KMS-11 (cell line): ENCODE measurements around the gene RPP38.

Experiments used
- H2AFZ ChIP-seq: fragments of 200-600 bp; sonication (generic); 2 replicates; pipeline ENCODE4 v1.6.1; 2016; ENCODE audit warnings: antibody characterized with exemption, mixed run types, low read depth
- H3K27ac ChIP-seq: fragments of 200-600 bp; sonication (generic); 2 replicates; pipeline ENCODE4 v1.6.1; 2016; ENCODE audit warnings: mild to moderate bottlenecking, mixed run types
- H3K27me3 ChIP-seq: fragments of 200-600 bp; sonication (generic); 2 replicates; pipeline ENCODE4 v1.6.1; 2017; ENCODE audit warnings: mild to moderate bottlenecking, low read depth, mixed run types, moderate library complexity; ENCODE audit not compliant: insufficient read depth
- H3K36me3 ChIP-seq: fragments of 200-600 bp; sonication (generic); 2 replicates; pipeline ENCODE4 v1.6.1; 2017; ENCODE audit warnings: mild to moderate bottlenecking, mixed run types; ENCODE audit not compliant: insufficient read depth
- H3K4me1 ChIP-seq: fragments of 200-600 bp; sonication (generic); 2 replicates; pipeline ENCODE4 v1.6.1; 2016; ENCODE audit warnings: mild to moderate bottlenecking, low read depth, mixed run types; ENCODE audit not compliant: poor library complexity, severe bottlenecking
- H3K4me2 ChIP-seq: fragments of 200-600 bp; sonication (generic); 2 replicates; pipeline ENCODE4 v1.7.0; 2016; ENCODE audit warnings: mild to moderate bottlenecking, mixed run types
- H3K4me3 ChIP-seq: fragments of 200-600 bp; sonication (generic); IDR thresholded peaks from 2 replicates; pipeline ENCODE4 v1.6.1; 2017; ENCODE audit warnings: low read depth, low read length, mixed read lengths; ENCODE audit not compliant: insufficient read depth
- H3K79me2 ChIP-seq: fragments of 200-600 bp; sonication (generic); 2 replicates; pipeline ENCODE4 v1.6.1; 2016; ENCODE audit warnings: low read depth, mixed run types; ENCODE audit not compliant: insufficient read depth
- H3K9ac ChIP-seq: fragments of 200-600 bp; sonication (generic); 2 replicates; pipeline ENCODE4 v1.6.1; 2016; ENCODE audit warnings: mild to moderate bottlenecking, mixed run types
- H4K20me1 ChIP-seq: fragments of 200-600 bp; sonication (generic); 2 replicates; pipeline ENCODE4 v1.6.1; 2016; ENCODE audit warnings: mild to moderate bottlenecking, mixed run types; ENCODE audit not compliant: insufficient read depth
- TF ChIP-seq, protein P1 (sequence below): fragments of 200-600 bp; sonication (generic); conservative IDR thresholded peaks from 2 replicates; pipeline ENCODE4 v1.6.1; 2017; ENCODE audit warnings: low read depth, mild to moderate bottlenecking, antibody characterized with exemption, low read length, moderate library complexity, mixed read lengths

RPP38 gene

DNA sequence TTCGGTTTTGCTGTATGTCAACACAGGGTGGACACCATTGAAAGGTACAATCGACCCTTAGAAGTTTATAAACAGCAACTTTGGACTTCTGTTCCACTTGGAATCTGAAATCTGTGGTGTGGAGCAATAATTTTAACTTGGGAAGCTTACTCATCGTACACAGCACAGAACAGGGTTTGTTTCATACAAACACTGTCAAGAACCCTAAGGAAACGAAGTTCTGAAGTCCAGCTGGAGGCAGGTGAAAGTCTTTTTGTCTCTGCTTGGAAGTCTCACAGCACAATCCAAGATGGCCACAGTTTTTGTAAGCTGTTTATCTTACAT, 39.8 kb downstream of the RPP38 start:
- no peaks in the 10 kb centered on the region for H4K20me1 ChIP-seq
- no peak overlapping the region for H2AFZ ChIP-seq
- no peaks in the 10 kb centered on the region for H3K4me1 ChIP-seq
- no peak overlapping the region for H3K4me3 ChIP-seq
- no peak overlapping the region for H3K9ac ChIP-seq
- H3K79me2 ChIP-seq, result no peaks in the 10 kb centered on the region
- H3K27me3 ChIP-seq, result no peaks in the 10 kb centered on the region
- TF ChIP-seq, protein P1, sequence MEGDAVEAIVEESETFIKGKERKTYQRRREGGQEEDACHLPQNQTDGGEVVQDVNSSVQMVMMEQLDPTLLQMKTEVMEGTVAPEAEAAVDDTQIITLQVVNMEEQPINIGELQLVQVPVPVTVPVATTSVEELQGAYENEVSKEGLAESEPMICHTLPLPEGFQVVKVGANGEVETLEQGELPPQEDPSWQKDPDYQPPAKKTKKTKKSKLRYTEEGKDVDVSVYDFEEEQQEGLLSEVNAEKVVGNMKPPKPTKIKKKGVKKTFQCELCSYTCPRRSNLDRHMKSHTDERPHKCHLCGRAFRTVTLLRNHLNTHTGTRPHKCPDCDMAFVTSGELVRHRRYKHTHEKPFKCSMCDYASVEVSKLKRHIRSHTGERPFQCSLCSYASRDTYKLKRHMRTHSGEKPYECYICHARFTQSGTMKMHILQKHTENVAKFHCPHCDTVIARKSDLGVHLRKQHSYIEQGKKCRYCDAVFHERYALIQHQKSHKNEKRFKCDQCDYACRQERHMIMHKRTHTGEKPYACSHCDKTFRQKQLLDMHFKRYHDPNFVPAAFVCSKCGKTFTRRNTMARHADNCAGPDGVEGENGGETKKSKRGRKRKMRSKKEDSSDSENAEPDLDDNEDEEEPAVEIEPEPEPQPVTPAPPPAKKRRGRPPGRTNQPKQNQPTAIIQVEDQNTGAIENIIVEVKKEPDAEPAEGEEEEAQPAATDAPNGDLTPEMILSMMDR, result no peak
- H3K36me3 ChIP-seq, result no peaks in the 10 kb centered on the region
- H3K4me2 ChIP-seq, result no peak overlapping the region
- no peak overlapping the region for H3K27ac ChIP-seq

DNA sequence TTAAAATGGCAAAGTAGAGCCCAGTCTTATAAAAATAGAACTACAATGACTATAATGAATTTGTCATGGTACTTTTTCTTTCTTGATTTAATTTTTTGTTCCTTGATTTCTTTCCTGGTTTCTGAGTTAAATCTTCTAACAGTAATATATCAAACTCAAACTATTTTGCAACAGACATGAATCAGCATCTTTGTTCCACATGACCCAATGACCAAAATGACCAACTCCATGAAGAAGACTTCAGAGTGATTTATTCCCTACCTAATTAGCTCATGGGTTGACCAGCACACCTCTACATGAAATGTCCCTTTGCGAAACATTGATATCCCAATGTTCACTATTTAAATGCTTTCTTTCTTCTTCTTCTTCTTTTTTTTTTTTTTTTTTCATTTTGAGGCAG, 40.5 kb downstream of the RPP38 start:
- no peaks in the 10 kb centered on the region for H3K79me2 ChIP-seq
- H3K4me2 ChIP-seq, result no peak overlapping the region
- H3K27me3 ChIP-seq, result no peaks in the 10 kb centered on the region
- no peaks in the 10 kb centered on the region for H4K20me1 ChIP-seq
- H3K36me3 ChIP-seq, result no peaks in the 10 kb centered on the region
- H3K4me3 ChIP-seq, result no peak overlapping the region
- H3K9ac ChIP-seq, result no peak overlapping the region
- no peaks in the 10 kb centered on the region for H3K4me1 ChIP-seq
- TF ChIP-seq, protein P1, result no peak
- H3K27ac ChIP-seq, result no peak overlapping the region
- H2AFZ ChIP-seq, result no peak overlapping the region

DNA sequence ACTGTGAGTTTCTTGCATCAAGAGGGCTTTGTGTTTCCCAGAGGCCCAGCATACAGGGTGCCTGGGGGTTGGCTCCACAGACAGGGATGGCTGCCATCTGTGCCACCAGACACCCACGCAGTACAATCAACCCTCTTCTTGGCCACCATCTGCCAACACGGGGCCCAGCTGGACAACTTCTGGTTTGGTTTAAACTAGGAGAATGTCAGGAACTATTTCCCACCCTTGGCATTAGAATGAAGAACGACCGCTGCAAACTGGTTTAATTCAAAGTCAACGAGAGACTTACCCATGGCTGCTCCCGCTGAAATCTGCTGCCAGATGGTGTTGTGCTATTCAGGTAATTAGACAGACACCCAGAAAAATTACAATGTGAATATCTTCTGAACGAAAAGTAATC, 43.5 kb downstream of the RPP38 start:
- H3K36me3 ChIP-seq, result no peaks in the 10 kb centered on the region
- no peaks in the 10 kb centered on the region for H3K4me1 ChIP-seq
- H3K4me3 ChIP-seq, result no peak overlapping the region
- no peak overlapping the region for H3K4me2 ChIP-seq
- H3K79me2 ChIP-seq, result no peaks in the 10 kb centered on the region
- H3K27ac ChIP-seq, result no peak overlapping the region
- no peak overlapping the region for H3K9ac ChIP-seq
- no peaks in the 10 kb centered on the region for H4K20me1 ChIP-seq
- no peaks in the 10 kb centered on the region for H3K27me3 ChIP-seq
- TF ChIP-seq, protein P1, result no peak
- H2AFZ ChIP-seq, result no peak overlapping the region

DNA sequence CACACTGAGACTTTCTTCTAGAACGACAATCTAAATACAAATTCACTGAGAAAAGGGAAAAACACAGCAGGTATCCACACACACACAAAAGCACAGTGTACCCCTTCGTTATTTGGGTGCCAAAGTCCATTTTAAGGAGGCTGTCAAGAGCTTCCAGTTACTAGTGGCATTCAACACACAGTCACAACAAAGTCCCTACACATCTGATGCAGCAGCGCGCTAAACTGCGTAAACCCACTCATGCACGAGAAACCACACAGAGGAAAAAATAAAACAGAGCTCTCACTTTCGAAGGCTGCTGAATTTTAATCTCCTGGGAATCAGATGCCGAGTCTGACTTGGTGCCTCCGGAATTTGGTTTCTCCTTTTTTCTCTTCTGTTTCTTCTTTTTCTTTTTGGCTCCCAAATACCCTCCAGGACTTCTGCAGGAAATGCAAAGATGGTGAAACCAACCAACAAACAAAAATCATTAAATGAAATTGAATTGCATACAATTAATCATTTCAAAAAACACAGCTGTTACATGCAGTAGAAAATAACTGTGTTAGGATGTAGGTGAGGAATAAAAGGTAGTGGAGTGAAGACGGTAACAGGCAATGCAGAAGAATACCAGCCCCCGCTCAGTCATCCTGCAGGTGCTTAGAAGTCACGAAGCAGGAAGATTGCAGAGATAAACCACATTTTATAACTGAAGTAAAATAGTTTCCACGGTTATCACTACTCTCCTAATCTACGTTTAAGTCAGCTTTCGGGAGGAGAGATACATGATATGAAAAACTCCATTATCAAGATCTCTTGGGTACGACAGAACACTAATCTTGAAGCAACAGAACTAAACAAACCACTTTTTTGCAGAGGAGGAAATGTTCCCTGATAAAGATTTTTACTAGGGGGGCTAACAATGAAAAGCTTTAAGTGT, 44.2 kb downstream of the RPP38 start:
- Histone ChIP-seq H3K36me3 (no peaks in the 10 kb centered on the region), H2AFZ (no peak overlapping the region), H3K4me1 (no peaks in the 10 kb centered on the region), H3K27ac (no peak overlapping the region), H3K79me2 (no peaks in the 10 kb centered on the region), H3K9ac (no peak overlapping the region), H4K20me1 (no peaks in the 10 kb centered on the region), H3K4me3 (no peak overlapping the region), H3K27me3 (no peaks in the 10 kb centered on the region), H3K4me2 (no peak overlapping the region)
- TF ChIP-seq, protein P1, result no peak
